Muscle layer of duodenum (tissue), 2 donors: Measurements from ENCODE around the gene COL27A1.

Experiments used
- H3K27ac ChIP-seq: one replicate; pipeline ENCODE4 v1.7.0; 2013; ENCODE audit warnings: mild to moderate bottlenecking, low read length
- H3K27me3 ChIP-seq: one replicate; pipeline ENCODE4 v1.7.0; 2013; ENCODE audit warnings: low read depth, mild to moderate bottlenecking, control low read depth, low read length
- H3K36me3 ChIP-seq, 2 donors: one replicate each; pipeline ENCODE4 v1.7.0; 2013; ENCODE audit warnings: low read length in 2 of 2, control low read depth in 1 of 2, mild to moderate bottlenecking in 1 of 2; ENCODE audit not compliant: insufficient read depth in 2 of 2, control insufficient read depth in 1 of 2
- H3K4me1 ChIP-seq, 2 donors: one replicate each; pipeline ENCODE4 v1.7.0; 2013; ENCODE audit warnings: low read length in 2 of 2, mild to moderate bottlenecking in 2 of 2, control low read depth in 1 of 2, moderate library complexity in 1 of 2; ENCODE audit not compliant: insufficient read depth in 2 of 2, control insufficient read depth in 1 of 2
- H3K4me3 ChIP-seq, 2 donors: one replicate each; pipeline ENCODE4 v1.7.0; 2013; ENCODE audit warnings: low read length in 2 of 2, low read depth in 1 of 2, mild to moderate bottlenecking in 1 of 2
- H3K9me3 ChIP-seq, 2 donors: one replicate each; pipeline ENCODE4 v1.7.0; 2013; ENCODE audit warnings: low read length in 2 of 2, control low read depth in 1 of 2, mild to moderate bottlenecking in 1 of 2; ENCODE audit not compliant: control insufficient read depth in 1 of 2
- donor health status: healthy.

COL27A1 gene

DNA sequence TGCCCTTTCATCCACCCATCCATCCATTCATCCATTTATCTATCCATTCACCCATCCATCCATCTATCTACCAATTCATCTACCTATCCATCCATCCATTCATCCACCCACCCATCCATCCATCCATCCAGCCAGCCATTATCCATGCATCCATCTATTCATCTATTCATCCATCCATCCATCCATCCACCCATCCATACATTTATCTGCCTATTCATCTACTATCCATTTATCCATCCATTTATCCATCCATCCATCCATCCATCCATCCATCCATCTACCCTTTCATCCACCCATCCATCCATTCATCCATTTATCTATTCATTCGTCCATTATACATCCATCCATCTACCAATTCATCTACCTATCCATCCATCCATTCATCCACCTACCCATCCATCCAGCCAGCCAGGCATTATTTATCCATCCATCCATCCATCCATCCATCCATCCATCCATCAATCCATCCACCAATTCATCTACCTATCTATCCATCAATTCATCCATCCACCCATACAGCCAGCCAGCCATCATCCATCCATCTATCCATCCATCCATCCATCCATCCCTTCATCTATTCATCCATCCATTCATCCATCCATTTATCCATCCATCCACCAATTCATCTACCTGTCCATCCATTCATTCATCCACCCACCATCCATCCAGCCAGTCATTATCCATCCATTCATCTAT is 10.2 kb downstream of the COL27A1 start:
- Histone ChIP-seq H3K27ac (no peak overlapping the region), H3K4me3 (no peak overlapping the region), H3K4me1 (peaks cover 6 to 29% of the 10 kb centered on the region in 2 donors), H3K9me3 (no peaks in the 10 kb centered on the region), H3K27me3 (no peaks in the 10 kb centered on the region), H3K36me3 (peaks cover 0 to 5% of the 10 kb centered on the region in 2 donors)

- H3K9me3 ChIP-seq, result no peaks in the 10 kb centered on the region
- H3K27me3 ChIP-seq, result no peaks in the 10 kb centered on the region
- H3K4me3 ChIP-seq, result no peak overlapping the region
- H3K4me1 ChIP-seq, result peaks cover 6 to 30% of the 10 kb centered on the region in 2 donors
- H3K36me3 ChIP-seq, result peaks cover 0 to 5% of the 10 kb centered on the region in 2 donors
- H3K27ac ChIP-seq, result no peak overlapping the region
These were observed 10.8 kb downstream of the COL27A1 start for GRCh38 chr9:114166103-114166470.

DNA sequence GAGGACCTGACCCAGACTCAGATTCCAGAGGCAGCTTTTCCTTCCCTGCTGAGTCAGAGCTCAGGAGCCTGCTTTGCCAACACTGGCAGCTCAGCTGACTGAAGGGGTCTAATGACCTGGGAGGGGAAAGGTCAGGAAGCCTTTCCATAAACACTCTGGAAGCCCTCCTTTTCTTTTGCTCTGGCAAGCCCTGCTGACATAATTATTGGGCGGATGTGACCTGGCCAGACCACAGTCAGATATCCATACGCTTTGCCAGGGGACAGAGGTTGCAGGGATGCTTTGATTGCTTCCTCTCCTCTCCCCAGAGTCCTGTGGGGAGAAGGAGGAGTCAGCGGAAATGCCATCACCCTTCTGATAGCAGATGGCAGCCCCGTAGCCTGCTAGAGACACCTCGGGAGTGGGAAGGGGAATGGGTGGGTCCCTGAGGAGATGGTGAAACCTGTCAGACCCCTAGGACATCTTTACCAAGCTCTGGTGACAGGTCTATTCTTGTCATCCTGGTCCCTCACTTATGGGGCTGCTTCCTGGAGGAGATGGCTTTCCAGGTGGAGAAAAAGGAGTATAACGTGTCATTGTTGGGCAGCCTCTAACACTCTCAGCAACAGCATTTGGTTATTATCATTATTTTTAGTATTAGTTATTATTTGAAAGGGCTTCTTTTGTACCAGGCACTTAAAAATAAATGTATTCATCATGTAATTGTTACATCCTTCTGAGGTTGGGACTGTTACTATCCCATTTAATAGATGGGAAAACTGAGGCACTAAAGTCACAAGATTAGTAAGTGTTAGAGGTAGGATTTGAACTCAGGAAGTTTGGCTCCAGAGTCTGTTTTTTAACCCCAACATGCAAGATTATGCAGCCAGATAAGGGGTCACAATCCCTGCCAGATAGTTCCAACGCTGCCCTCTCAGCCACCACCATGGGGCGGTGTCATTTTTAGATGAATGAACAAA is 11.6 kb downstream of the COL27A1 start:
- Histone ChIP-seq H3K9me3 (no peaks in the 10 kb centered on the region), H3K4me1 (peaks cover 6 to 30% of the 10 kb centered on the region in 2 donors), H3K27ac (no peak overlapping the region), H3K36me3 (peaks cover 0 to 5% of the 10 kb centered on the region in 2 donors), H3K4me3 (no peak overlapping the region), H3K27me3 (no peaks in the 10 kb centered on the region)

GRCh38 chr9:114167591-114168091 is 12.3 kb downstream of the COL27A1 start:
- peaks cover 6 to 31% of the 10 kb centered on the region in 2 donors for H3K4me1 ChIP-seq
- peaks cover 0 to 5% of the 10 kb centered on the region in 2 donors for H3K36me3 ChIP-seq
- no peak overlapping the region for H3K27ac ChIP-seq

GRCh38 chr9:114168281-114169028 is 13.1 kb downstream of the COL27A1 start:
- no peaks in the 10 kb centered on the region for H3K27me3 ChIP-seq
- peaks cover 0 to 5% of the 10 kb centered on the region in 2 donors for H3K36me3 ChIP-seq
- no peaks in the 10 kb centered on the region for H3K9me3 ChIP-seq
- peaks cover 6 to 30% of the 10 kb centered on the region in 2 donors for H3K4me1 ChIP-seq
- no peak overlapping the region for H3K27ac ChIP-seq
- no peak overlapping the region for H3K4me3 ChIP-seq

More at GRCh38 chr9:114167591-114168091, 12.3 kb downstream of the COL27A1 start:
- no peaks in the 10 kb centered on the region for H3K9me3 ChIP-seq
- no peak overlapping the region for H3K4me3 ChIP-seq
- no peaks in the 10 kb centered on the region for H3K27me3 ChIP-seq

GRCh38 chr9:114169029-114169951 is 14.0 kb downstream of the COL27A1 start:
- Histone ChIP-seq H3K4me1 (peaks cover 6 to 31% of the 10 kb centered on the region in 2 donors), H3K27ac (no peak overlapping the region), H3K36me3 (peaks cover 0 to 5% of the 10 kb centered on the region in 2 donors)

DNA sequence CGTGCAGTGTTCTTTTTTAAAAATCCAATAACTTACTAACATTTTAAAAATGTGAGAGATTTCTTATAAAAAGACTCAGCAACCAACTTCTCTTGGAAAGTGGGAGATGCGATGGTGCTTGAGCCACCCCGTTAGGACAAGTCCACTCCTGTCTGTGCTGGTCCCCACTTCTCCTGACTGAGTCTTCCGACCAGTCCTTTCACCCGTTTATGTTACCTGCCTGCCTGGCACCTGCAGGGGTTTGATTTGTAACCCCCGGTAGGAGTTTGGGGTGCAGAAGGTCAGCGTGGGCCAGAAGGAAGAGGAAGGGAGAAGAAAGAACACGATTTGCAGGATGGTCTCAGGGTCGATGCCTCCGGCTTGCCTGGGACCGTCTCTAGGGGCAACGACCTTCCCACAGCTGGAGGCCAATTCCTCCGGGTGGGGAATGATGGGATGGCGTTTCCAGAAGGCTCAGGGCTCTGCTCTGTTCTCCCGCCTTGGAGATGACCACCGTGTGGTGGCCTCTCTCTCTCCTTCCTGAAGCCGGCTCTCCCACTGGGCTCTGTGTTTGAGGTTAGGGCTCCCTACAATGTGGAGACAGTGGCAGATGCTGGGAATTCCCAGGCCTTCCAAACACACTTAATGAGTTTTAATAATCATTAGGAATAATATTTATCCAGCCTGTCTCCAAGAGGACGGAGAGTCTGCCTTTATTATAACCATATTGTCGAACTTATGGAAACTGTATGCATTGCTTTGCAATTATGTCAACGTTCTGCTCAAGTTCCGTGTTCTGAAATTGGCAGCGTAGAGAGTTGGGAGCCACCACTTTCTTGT is 14.8 kb downstream of the COL27A1 start:
- peaks cover 10 to 34% of the 10 kb centered on the region in 2 donors for H3K4me1 ChIP-seq
- no peak overlapping the region for H3K27ac ChIP-seq
- H3K27me3 ChIP-seq, result no peaks in the 10 kb centered on the region
- H3K9me3 ChIP-seq, result no peaks in the 10 kb centered on the region
- no peak overlapping the region for H3K4me3 ChIP-seq
- H3K36me3 ChIP-seq, result peaks cover 0 to 5% of the 10 kb centered on the region in 2 donors

More at GRCh38 chr9:114169029-114169951, 14.0 kb downstream of the COL27A1 start:
- Histone ChIP-seq H3K9me3 (no peaks in the 10 kb centered on the region), H3K27me3 (no peaks in the 10 kb centered on the region), H3K4me3 (no peak overlapping the region)

DNA sequence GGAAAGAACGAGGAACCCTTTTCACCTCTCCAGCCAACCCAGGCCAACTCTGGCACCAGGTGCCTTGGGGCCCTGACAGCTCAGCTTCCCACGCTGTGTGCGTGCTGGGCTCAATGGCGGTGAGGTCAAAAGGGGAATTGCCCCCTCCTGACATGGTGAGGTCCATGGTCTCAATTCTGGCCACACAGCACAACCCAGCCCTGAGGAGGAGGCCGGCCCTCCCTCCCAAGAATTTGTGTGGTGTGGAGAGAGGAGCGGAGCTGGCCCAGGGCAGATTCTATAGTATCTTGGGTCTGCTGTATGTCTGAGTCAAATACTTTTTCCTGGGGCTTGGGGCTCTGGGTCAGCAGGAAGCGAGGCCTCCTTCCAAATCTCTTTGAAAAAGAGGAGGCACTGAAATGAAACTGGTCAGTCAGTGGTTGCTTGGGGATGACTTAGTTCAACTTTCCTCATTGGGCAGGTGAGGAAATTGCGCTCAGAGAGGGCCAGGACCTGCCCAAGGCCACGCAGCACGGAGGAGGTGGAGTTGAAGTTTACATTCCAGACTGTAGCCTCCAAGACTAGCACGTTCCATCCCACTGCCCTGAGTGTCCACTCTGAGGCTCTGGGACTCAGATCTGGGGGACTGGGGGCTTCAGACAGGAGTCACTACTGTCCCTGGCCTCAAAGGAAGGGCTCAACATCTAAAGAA is 15.6 kb downstream of the COL27A1 start:
- no peaks in the 10 kb centered on the region for H3K9me3 ChIP-seq
- peaks cover 10 to 39% of the 10 kb centered on the region in 2 donors for H3K4me1 ChIP-seq
- peaks cover 0 to 5% of the 10 kb centered on the region in 2 donors for H3K36me3 ChIP-seq
- no peak overlapping the region for H3K27ac ChIP-seq
- H3K27me3 ChIP-seq, result no peaks in the 10 kb centered on the region
- no peak overlapping the region for H3K4me3 ChIP-seq

- Histone ChIP-seq H3K4me3 (no peak overlapping the region), H3K27ac (no peak overlapping the region), H3K9me3 (no peaks in the 10 kb centered on the region), H3K4me1 (peaks cover 10 to 45% of the 10 kb centered on the region in 2 donors), H3K36me3 (peaks cover 0 to 5% of the 10 kb centered on the region in 2 donors), H3K27me3 (no peaks in the 10 kb centered on the region)
These were observed 16.2 kb downstream of the COL27A1 start for GRCh38 chr9:114171500-114171899.
